T-cell (primary cell): ENCODE measurements around the gene BBLN. TPM values are rescaled to one million over a fixed set of nuclear protein-coding genes. Genes with fewer than 3 reads are reported as not detected.

Experiments used
- ATAC-seq, 4 experiments: fragments of 200-7000 bp in 3 of 4; fragments of 150-1000 bp in 1 of 4; cut with Tn5 transposase; replicated peaks in 1 of 4; 1 replicate in 3 of 4; 2 replicates in 1 of 4; pipeline ENCODE4 v1.10.0; 2021; ENCODE audit warnings: moderate library complexity in 3 of 4, mild to moderate bottlenecking in 2 of 4, moderate number of reproducible peaks in 1 of 4
- CTCF ChIA-PET, 2 donors: fragments of 300-600 bp; sonication (Branson Sonifier 250); formaldehyde crosslinking; loops; one replicate each; lab custom pipeline; 2022; ENCODE audit warnings: antibody characterized with exemption in 2 of 2; lab: Charles Lee
- POLR2A ChIA-PET, 2 donors: fragments of 300-600 bp; sonication (Branson Sonifier 250); formaldehyde crosslinking; loops; one replicate each; lab custom pipeline; 2022; ENCODE audit warnings: antibody characterized with exemption in 2 of 2; lab: Charles Lee
- DNase-seq, 35 experiments: peaks; one replicate each; pipeline versions ENCODE4 v3.0.0 to v3.0.0-alpha.2; 2013 to 2023
- H3K27ac ChIP-seq: one replicate; pipeline ENCODE4 v1.5.1; 2013; ENCODE audit warnings: low read length
- H3K27me3 ChIP-seq, 2 experiments: replicated peaks in 1 of 2; 1 replicate in 1 of 2; 2 replicates in 1 of 2; pipeline versions ENCODE4 v1.6.1 to v1.7.0; 2013; ENCODE audit warnings: low read length in 1 of 2, mixed read lengths in 1 of 2; ENCODE audit not compliant: control insufficient read depth in 2 of 2, insufficient read depth in 2 of 2; ENCODE audit errors: extremely low read depth in 1 of 2
- H3K36me3 ChIP-seq, 2 donors: 1 replicate in 1 of 2; 2 replicates in 1 of 2; pipeline versions ENCODE4 v1.6.1 to v1.7.0; 2013; ENCODE audit warnings: low read length in 1 of 2; ENCODE audit not compliant: control insufficient read depth in 2 of 2, insufficient read depth in 1 of 2; ENCODE audit errors: extremely low read depth in 1 of 2
- H3K4me1 ChIP-seq, 2 experiments: 1 replicate in 1 of 2; 2 replicates in 1 of 2; pipeline versions ENCODE4 v1.6.1 to v1.7.0; 2013; ENCODE audit warnings: low read length in 2 of 2, mixed read lengths in 1 of 2; ENCODE audit not compliant: insufficient read depth in 2 of 2, control insufficient read depth in 1 of 2; ENCODE audit errors: extremely low read depth in 1 of 2
- H3K4me3 ChIP-seq, 2 donors: 1 replicate in 1 of 2; 2 replicates in 1 of 2; pipeline versions ENCODE4 v1.5.1 to v1.7.0; 2013; ENCODE audit warnings: mild to moderate bottlenecking in 2 of 2, low read length in 1 of 2, moderate library complexity in 1 of 2; ENCODE audit not compliant: control insufficient read depth in 1 of 2; ENCODE audit errors: extremely low read depth in 1 of 2
- H3K9me3 ChIP-seq: 2 replicates; pipeline ENCODE4 v1.7.0; 2013
- H3K27ac Mint-ChIP-seq, 2 donors: one replicate each; pipeline ENCODE4 v1.8.0; 2020 to 2021; ENCODE audit warnings: mild to moderate bottlenecking in 2 of 2, mixed read lengths in 2 of 2
- H3K27me3 Mint-ChIP-seq, 2 donors: one replicate each; pipeline ENCODE4 v1.8.0; 2021 to 2022; ENCODE audit warnings: mixed read lengths in 2 of 2
- H3K36me3 Mint-ChIP-seq: one replicate; pipeline ENCODE4 v1.8.0; 2021; ENCODE audit warnings: mixed read lengths
- H3K4me1 Mint-ChIP-seq, 3 donors: one replicate each; pipeline ENCODE4 v1.8.0; 2020 to 2022; ENCODE audit warnings: mixed read lengths in 3 of 3, mild to moderate bottlenecking in 1 of 3
- H3K4me3 Mint-ChIP-seq, 3 donors: one replicate each; pipeline ENCODE4 v1.8.0; 2020 to 2022; ENCODE audit warnings: mild to moderate bottlenecking in 3 of 3, mixed read lengths in 3 of 3, moderate library complexity in 3 of 3
- H3K9me3 Mint-ChIP-seq, 3 donors: one replicate each; pipeline ENCODE4 v1.8.0; 2020 to 2022; ENCODE audit warnings: mixed read lengths in 3 of 3
- WGBS: methylation state at CpG from one replicate; pipeline ENCODE4 v1.1.5; 2013; ENCODE audit warnings: missing lambda C conversion rate; ENCODE audit not compliant: insufficient coverage; 5-methylcytosine and 5-hydroxymethylcytosine counted together
- total RNA-seq, 35 experiments: library from RNA in 6 of 35; stranded (reverse) in 6 of 35; fragments of 120-200 nt in 1 of 35; gene quantifications; one replicate each; pipeline versions ENCODE4 v1.2.1 to v1.2.4 and lab custom pipeline; 2013 to 2026

Gene BBLN
- total RNA-seq, 5 donors from 2014 or later (not counting 1 experiment from before 2014, with no cell fraction given), result 50.0 to 85.9 (median 81.4) TPM

GRCh38 chr9:128138001-128138400 is 22.1 kb upstream of the BBLN start:
- H3K27me3 ChIP-seq, result no peaks in the 10 kb centered on the region
- CTCF ChIA-PET, result no interaction called here
- H3K9me3 ChIP-seq, result no peaks in the 10 kb centered on the region
- Mint-ChIP-seq H3K27ac (no peak overlapping the region), H3K27me3 (peaks cover 0 to 6% of the 10 kb centered on the region in 2 donors), H3K36me3 (no peaks in the 10 kb centered on the region), H3K4me3 (no peak overlapping the region), H3K4me1 (peaks cover 20 to 22% (median 21%) of the 10 kb centered on the region in 3 donors), H3K9me3 (no peaks in the 10 kb centered on the region)
- no peaks in the 10 kb centered on the region for H3K36me3 ChIP-seq
- DNase-seq, result no peak
- no peak for ATAC-seq
- no peak overlapping the region for H3K4me3 ChIP-seq
- H3K4me1 ChIP-seq, result peaks cover 9 to 19% of the 10 kb centered on the region in 2 experiments
- WGBS, result 92% methylated on average over 2 of the region's 3 CpGs
- no peak overlapping the region for H3K27ac ChIP-seq
- POLR2A ChIA-PET, result no interaction called here

- no peaks in the 10 kb centered on the region for H3K9me3 ChIP-seq
- H3K4me3 Mint-ChIP-seq, result no peak overlapping the region
These were observed 20.4 kb upstream of the BBLN start for GRCh38 chr9:128139621-128140020.

GRCh38 chr9:128141604-128142003 is 18.5 kb upstream of the BBLN start:
- no peak overlapping the region for H3K4me3 ChIP-seq
- no peak for ATAC-seq
- no peaks in the 10 kb centered on the region for H3K9me3 Mint-ChIP-seq
- no peaks in the 10 kb centered on the region for H3K27me3 ChIP-seq
- no peaks in the 10 kb centered on the region for H3K27me3 Mint-ChIP-seq
- WGBS, result 71% methylated on average over 1 of the region's 3 CpGs
- H3K36me3 Mint-ChIP-seq, result no peaks in the 10 kb centered on the region
- ChIA-PET CTCF (no interaction called here), POLR2A (no interaction called here)
- peaks cover 18% of the 10 kb centered on the region in 3 donors for H3K4me1 Mint-ChIP-seq
- H3K27ac Mint-ChIP-seq, result peak overlapping the region in 1 of 2 donors; percentile 85
- peak overlapping the region in 1 of 3 donors; percentile 56 for H3K4me3 Mint-ChIP-seq
- no peaks in the 10 kb centered on the region for H3K36me3 ChIP-seq
- H3K4me1 ChIP-seq, result peaks cover 9 to 16% of the 10 kb centered on the region in 2 experiments
- DNase-seq, result no peak
- no peaks in the 10 kb centered on the region for H3K9me3 ChIP-seq
- no peak overlapping the region for H3K27ac ChIP-seq

More at GRCh38 chr9:128139621-128140020, 20.4 kb upstream of the BBLN start:
- POLR2A ChIA-PET, result no interaction called here
- Mint-ChIP-seq H3K9me3 (no peaks in the 10 kb centered on the region), H3K36me3 (no peaks in the 10 kb centered on the region), H3K27me3 (no peaks in the 10 kb centered on the region), H3K27ac (no peak overlapping the region), H3K4me1 (peaks cover 26 to 27% (median 26%) of the 10 kb centered on the region in 3 donors)
- Histone ChIP-seq H3K4me1 (peaks cover 9 to 19% of the 10 kb centered on the region in 2 experiments), H3K27me3 (no peaks in the 10 kb centered on the region), H3K4me3 (no peak overlapping the region), H3K27ac (no peak overlapping the region), H3K36me3 (no peaks in the 10 kb centered on the region)
- CTCF ChIA-PET, result no interaction called here
- ATAC-seq (no peak), DNase-seq (no peak)
- WGBS, result no CpG with 5 or more reads among the region's 16 CpGs

- Histone ChIP-seq H3K36me3 (no peaks in the 10 kb centered on the region), H3K27ac (no peak overlapping the region), H3K4me1 (peaks cover 9 to 16% of the 10 kb centered on the region in 2 experiments), H3K27me3 (no peaks in the 10 kb centered on the region), H3K4me3 (peak overlapping the region in 1 of 2 donors; percentile 6), H3K9me3 (no peaks in the 10 kb centered on the region)
- ChIA-PET CTCF (interaction anchor here in 1 of 2 donors (0.6 to 0.7 kb wide), 2 partner anchors 14 to 153 kb away, joined by 3 to 4 read pairs; no protein-coding TSS in a partner anchor), POLR2A (no interaction called here)
- Mint-ChIP-seq H3K27ac (peak overlapping the region; percentile 85 to 90), H3K4me1 (peaks cover 17 to 18% (median 18%) of the 10 kb centered on the region in 3 donors), H3K36me3 (no peaks in the 10 kb centered on the region), H3K9me3 (no peaks in the 10 kb centered on the region), H3K27me3 (no peaks in the 10 kb centered on the region), H3K4me3 (peak overlapping the region in 1 of 3 donors; percentile 56)
- DNase-seq, result peak in 3 of 35 experiments; percentile 18 to 36 (median 22)
- WGBS, result 61% methylated on average over 3 of the region's 4 CpGs
- ATAC-seq, result peak; percentile 86 to 94 (median 89)
These were observed 18.0 kb upstream of the BBLN start for GRCh38 chr9:128142061-128142460.

GRCh38 chr9:128142596-128142995 is 17.5 kb upstream of the BBLN start:
- ChIA-PET POLR2A (no interaction called here), CTCF (interaction anchor here in 1 of 2 donors (0.6 to 0.7 kb wide), 2 partner anchors 14 to 152 kb away, joined by 3 to 4 read pairs; no protein-coding TSS in a partner anchor)
- Mint-ChIP-seq H3K9me3 (no peaks in the 10 kb centered on the region), H3K4me1 (peaks cover 16 to 18% (median 18%) of the 10 kb centered on the region in 3 donors), H3K36me3 (no peaks in the 10 kb centered on the region), H3K27me3 (no peaks in the 10 kb centered on the region), H3K4me3 (peak overlapping the region in 1 of 3 donors; percentile 56), H3K27ac (peak overlapping the region in 1 of 2 donors; percentile 90)
- Histone ChIP-seq H3K4me1 (peaks cover 9 to 16% of the 10 kb centered on the region in 2 experiments), H3K36me3 (no peaks in the 10 kb centered on the region), H3K9me3 (no peaks in the 10 kb centered on the region), H3K27me3 (no peaks in the 10 kb centered on the region), H3K4me3 (no peak overlapping the region), H3K27ac (no peak overlapping the region)
- DNase-seq, result no peak
- no peak for ATAC-seq
- WGBS, result no CpG with 5 or more reads among the region's 2 CpGs

GRCh38 chr9:128143525-128144238 is 16.4 kb upstream of the BBLN start:
- H3K27me3 Mint-ChIP-seq, result no peaks in the 10 kb centered on the region
- H3K4me3 ChIP-seq, result no peak overlapping the region

More at GRCh38 chr9:128143525-128144238, 16.4 kb upstream of the BBLN start:
- ChIA-PET POLR2A (no interaction called here), CTCF (interaction anchor here in 1 of 2 donors (0.6 kb wide), 1 partner anchor 86 kb away, joined by 3 read pairs; no protein-coding TSS in a partner anchor)
- no peaks in the 10 kb centered on the region for H3K9me3 Mint-ChIP-seq
- Histone ChIP-seq H3K36me3 (no peaks in the 10 kb centered on the region), H3K9me3 (no peaks in the 10 kb centered on the region), H3K4me1 (peaks cover 9 to 16% of the 10 kb centered on the region in 2 experiments), H3K27ac (no peak overlapping the region), H3K27me3 (peaks cover 0 to 3% of the 10 kb centered on the region in 2 experiments)
- ATAC-seq (no peak), DNase-seq (no peak)
- no peaks in the 10 kb centered on the region for H3K36me3 Mint-ChIP-seq
- no peak overlapping the region for H3K4me3 Mint-ChIP-seq
- H3K27ac Mint-ChIP-seq, result peak overlapping the region in 1 of 2 donors; percentile 2
- 87% methylated on average over 7 of the region's 8 CpGs for WGBS
- peaks cover 16 to 18% (median 18%) of the 10 kb centered on the region in 3 donors for H3K4me1 Mint-ChIP-seq
